Cardiac fibroblast (primary cell): ENCODE results near the gene THSD7A.

Source experiments
- DNase-seq, 2 donors: peaks; one replicate each; pipeline versions ENCODE4 v3.0.0 to v3.0.0-alpha.2; 2010; ENCODE audit warnings: low read depth in 2 of 2
- H3K4me3 ChIP-seq, 2 donors: replicated peaks in 1 of 2; 1 replicate in 1 of 2; 2 replicates in 1 of 2; pipeline ENCODE4 v1.5.1; 2011; ENCODE audit warnings: low read depth in 2 of 2, low read length in 2 of 2, mild to moderate bottlenecking in 2 of 2, moderate library complexity in 1 of 2
- TF ChIP-seq, protein P1 (sequence below): IDR thresholded peaks from one replicate; pipeline ENCODE4 v1.5.1; 2011; ENCODE audit warnings: low read depth, mild to moderate bottlenecking, low read length, inconsistent platforms

The THSD7A gene

DNA sequence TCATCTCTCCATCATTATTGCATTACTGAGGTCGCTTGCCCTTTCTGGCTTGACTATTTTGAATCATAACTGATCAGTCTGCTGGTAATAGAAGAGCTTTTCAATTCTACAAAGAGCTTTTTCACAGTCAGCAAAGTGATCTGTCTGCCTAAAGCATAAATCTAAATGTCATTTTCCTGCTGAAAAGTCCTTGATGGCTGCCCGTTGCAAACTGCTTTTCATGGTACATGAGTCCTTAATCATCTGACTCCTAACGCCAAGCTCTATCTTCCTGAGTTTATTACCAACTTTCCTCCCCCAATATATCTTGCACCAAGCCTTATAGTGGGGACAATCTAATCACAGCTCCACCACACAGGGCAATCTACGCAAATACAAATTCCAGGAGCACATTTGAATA, 39.8 kb downstream of the THSD7A start:
- DNase-seq, result no peak
- TF ChIP-seq, protein P1, sequence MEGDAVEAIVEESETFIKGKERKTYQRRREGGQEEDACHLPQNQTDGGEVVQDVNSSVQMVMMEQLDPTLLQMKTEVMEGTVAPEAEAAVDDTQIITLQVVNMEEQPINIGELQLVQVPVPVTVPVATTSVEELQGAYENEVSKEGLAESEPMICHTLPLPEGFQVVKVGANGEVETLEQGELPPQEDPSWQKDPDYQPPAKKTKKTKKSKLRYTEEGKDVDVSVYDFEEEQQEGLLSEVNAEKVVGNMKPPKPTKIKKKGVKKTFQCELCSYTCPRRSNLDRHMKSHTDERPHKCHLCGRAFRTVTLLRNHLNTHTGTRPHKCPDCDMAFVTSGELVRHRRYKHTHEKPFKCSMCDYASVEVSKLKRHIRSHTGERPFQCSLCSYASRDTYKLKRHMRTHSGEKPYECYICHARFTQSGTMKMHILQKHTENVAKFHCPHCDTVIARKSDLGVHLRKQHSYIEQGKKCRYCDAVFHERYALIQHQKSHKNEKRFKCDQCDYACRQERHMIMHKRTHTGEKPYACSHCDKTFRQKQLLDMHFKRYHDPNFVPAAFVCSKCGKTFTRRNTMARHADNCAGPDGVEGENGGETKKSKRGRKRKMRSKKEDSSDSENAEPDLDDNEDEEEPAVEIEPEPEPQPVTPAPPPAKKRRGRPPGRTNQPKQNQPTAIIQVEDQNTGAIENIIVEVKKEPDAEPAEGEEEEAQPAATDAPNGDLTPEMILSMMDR, result no peak
- H3K4me3 ChIP-seq, result no peak overlapping the region

DNA sequence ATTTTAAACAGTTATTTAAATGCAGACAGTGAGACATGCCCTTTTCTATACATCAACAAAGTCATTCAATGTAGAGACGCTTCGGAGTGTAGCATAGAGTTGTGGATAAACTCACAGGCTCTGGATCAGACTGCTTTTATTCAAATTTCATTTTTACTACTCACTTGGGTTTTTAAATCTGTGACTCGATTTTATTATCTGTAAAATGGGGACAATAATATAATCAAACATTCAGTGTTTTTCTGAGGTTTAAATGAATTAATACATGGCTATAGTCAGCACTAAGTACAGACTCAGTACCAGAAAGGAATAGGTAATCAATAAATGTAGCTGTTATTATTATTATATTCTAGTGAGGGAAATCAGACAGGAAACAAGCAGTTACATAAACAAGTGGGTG, 43.4 kb downstream of the THSD7A start:
- no peak for DNase-seq
- H3K4me3 ChIP-seq, result no peak overlapping the region
- TF ChIP-seq, protein P1, result no peak

DNA sequence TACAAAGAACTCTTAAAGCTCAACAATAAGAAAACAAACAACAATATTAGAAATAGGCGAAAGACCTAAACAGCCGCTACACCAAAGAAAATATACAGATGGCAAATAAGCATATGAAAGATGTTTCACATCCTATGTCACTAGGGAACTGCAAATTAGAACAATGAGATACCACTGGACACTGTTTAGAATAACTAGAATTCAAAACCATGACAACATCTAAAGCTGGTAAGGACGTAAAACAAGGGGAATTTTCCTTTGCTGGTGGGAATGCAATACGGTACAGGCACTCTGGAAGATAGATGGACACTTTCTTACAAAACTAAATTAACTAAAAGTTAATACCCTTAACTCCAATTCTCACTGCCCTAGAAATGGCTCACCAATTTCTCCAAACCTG, 44.5 kb downstream of the THSD7A start:
- H3K4me3 ChIP-seq, result no peak overlapping the region
- TF ChIP-seq, protein P1, result no peak
- DNase-seq, result no peak

DNA sequence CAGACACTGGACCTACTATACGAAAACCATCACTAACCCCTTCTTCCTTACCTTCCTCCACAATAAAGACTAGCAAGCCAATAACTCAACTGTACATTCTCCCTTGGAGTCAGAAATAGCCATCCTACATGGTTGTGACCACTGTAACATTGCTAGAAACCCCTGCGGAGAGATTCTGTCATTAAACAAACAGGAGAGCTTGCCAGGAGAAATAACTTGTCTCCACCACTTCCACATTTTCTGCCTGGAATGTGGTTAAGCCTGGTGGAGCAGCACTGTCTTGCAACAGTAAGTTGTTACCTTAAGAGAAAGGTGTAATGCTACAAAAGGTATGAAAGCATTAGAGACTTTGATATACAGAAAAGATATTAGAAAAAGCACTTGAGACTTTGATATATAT, 45.8 kb downstream of the THSD7A start:
- H3K4me3 ChIP-seq, result no peak overlapping the region
- TF ChIP-seq, protein P1, result no peak
- DNase-seq, result peak; percentile 12 to 56

DNA sequence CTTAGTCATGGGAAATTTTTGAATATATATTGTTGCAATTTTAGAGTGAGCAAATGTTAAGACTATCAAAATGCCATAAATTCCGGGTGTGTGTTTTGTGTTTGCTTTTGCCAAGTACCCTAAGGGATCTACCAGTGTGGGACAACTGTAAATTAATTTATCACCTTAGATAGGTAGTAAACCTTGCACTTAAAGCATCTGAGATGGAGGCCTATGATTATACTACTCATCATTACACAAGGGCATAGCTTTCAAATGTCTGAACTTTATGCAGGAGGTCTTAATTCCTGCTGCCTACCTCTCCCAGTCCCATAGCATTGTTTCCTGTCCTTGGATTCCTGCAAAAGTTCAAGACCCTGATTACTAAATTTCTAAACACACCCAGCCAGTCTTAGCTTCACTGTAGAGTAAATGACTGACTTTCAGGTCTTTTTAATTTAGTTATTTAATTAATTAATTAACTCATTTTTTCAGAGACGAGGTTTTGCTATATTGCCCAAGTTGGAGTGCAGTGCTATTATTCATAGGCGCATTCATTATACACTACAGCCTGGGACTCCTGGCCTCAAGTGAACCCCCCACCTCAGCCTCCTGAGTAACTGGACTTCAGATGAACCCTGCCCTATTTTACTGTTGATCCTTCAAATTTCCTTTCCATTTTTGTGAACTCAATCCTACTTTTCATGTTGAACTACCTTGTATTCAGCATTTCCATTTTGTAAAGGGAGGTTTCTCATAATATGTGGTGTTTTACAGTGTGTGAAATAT, 47.0 kb downstream of the THSD7A start:
- TF ChIP-seq, protein P1, result no peak

DNA sequence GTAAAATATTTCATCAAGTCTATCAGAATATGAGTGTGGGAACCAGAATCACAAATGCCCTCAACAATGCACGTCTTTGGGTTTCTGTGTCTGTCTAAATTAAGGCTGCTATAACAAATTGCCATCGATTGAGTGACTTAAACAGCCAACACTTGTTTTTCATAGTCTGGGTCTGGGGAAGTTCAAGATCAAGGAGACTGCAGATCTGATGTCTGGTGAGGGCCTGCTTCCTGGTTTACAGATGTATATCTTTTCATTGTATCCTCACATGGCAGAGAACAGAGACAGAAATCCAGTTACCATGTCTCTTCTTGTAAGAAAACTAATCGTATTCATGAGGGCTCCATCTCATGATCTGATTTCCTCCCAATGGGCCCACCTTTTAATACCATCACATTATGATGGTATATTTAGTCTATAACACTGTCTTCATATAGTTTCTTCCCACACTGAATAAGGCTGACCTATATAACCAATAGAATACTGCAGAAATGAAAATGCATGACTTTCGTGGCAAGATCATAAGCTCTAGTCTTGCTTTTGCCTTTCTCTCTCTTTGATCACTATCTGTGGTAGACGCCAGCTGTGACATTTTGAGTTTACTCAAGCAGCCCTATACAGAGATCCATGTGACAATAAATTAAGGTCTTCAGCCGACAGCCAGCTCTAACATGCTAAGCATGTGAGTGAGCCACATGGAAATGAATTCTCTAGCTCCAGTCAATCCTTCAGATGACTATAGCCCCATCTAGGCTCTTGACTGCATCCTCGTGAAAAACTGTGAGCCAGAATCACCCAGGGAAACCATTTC, 51.9 kb downstream of the THSD7A start:
- DNase-seq, result no peak
- TF ChIP-seq, protein P1, result no peak
- H3K4me3 ChIP-seq, result no peak overlapping the region

More for the DNA sequence above, 47.0 kb downstream of the THSD7A start:
- no peak overlapping the region for H3K4me3 ChIP-seq
- no peak for DNase-seq
